HepG2 (cell line): Measurements from ENCODE around the gene OSBPL10. TPM values are rescaled to one million over a fixed set of nuclear protein-coding genes. Genes with fewer than 3 reads are reported as not detected.
A peak's percentile ranks its signal among the peaks of the same experiment; 100 is the strongest.
"Not testable (repeated sequence)": the region's sequence is repeated elsewhere in the genome, so short reads cannot be mapped to it uniquely, and the experiment has no call there.

ENCODE experiments used
- ATAC-seq: fragments of 200-7000 bp; cut with Tn5 transposase; 3 replicates; pipeline ENCODE4 v1.9.1; 2020; ENCODE audit warnings: mild to moderate bottlenecking, moderate library complexity
- BruUV-seq: library from RNA; stranded (reverse); fragments of 400-500 nt; replicated peaks from 2 replicates; lab custom pipeline; 2021; lab: Mats Ljungman, UMichigan
- CTCF ChIA-PET: fragments of 300-600 bp; formaldehyde crosslinking; extraction: SDS; loops from one replicate; lab custom pipeline; 2021; ENCODE audit warnings: low total read pairs, inconsistent platforms, low intra/inter-chr PET ratio; lab: Yijun Ruan, JAX
- POLR2A ChIA-PET: fragments of 350-600 bp; sonication (Branson Sonifier 250); formaldehyde crosslinking; loops from one replicate; lab custom pipeline; 2020; ENCODE audit warnings: antibody characterized with exemption, inconsistent platforms; lab: Yijun Ruan, JAX
- DNase-seq: peaks from one replicate; pipeline ENCODE4 v3.0.0-alpha.2; 2015; ENCODE audit warnings: low spot score
- FAIRE-seq: peaks from 3 replicates; lab custom pipeline; 2011; peaks lifted over from hg19 to GRCh38; lab: Jason Lieb, UNC
- H2AFZ ChIP-seq: one replicate; pipeline ENCODE4 v1.6.1; 2011; ENCODE audit warnings: low read length, inconsistent platforms
- H3K27ac ChIP-seq: fragments of 300-600 bp; 3 replicates; pipeline ENCODE4 v1.8.0; 2011; ENCODE audit warnings: mixed run types, mild to moderate bottlenecking, mixed read lengths, low read length, inconsistent platforms; ENCODE audit not compliant: insufficient read depth; ENCODE audit errors: extremely low read length
- H3K27me3 ChIP-seq, 2 experiments: fragments of 200-600 bp in 1 of 2; 2 replicates in 1 of 2; 3 replicates in 1 of 2; pipeline versions ENCODE4 v1.6.0 to v1.8.0; 2011; ENCODE audit warnings: low read length in 2 of 2, mild to moderate bottlenecking in 2 of 2, moderate library complexity in 2 of 2, inconsistent platforms in 1 of 2; ENCODE audit not compliant: insufficient read depth in 2 of 2, control insufficient read depth in 1 of 2
- H3K36me3 ChIP-seq, 2 experiments: fragments of 200-600 bp in 1 of 2; replicated peaks in 1 of 2; 2 replicates in 1 of 2; 3 replicates in 1 of 2; pipeline versions ENCODE4 v1.5.1 to v1.8.0; 2011; ENCODE audit warnings: low read length in 2 of 2, inconsistent platforms in 1 of 2; ENCODE audit not compliant: insufficient read depth in 2 of 2, control insufficient read depth in 1 of 2
- H3K4me1 ChIP-seq: 2 replicates; pipeline ENCODE4 v1.5.1; 2012; ENCODE audit warnings: low read length, inconsistent platforms; ENCODE audit not compliant: insufficient read depth
- H3K4me2 ChIP-seq: 2 replicates; pipeline ENCODE4 v1.6.0; 2011; ENCODE audit warnings: low read depth, low read length, inconsistent platforms
- H3K4me3 ChIP-seq, 3 experiments: fragments of 200-600 bp in 1 of 3; sonication (generic), shearing (Covaris generic) in 1 of 3; replicated peaks in 1 of 3; 2 replicates each; pipeline ENCODE4 v1.5.1; 2011 to 2016; ENCODE audit warnings: low read length in 3 of 3, inconsistent platforms in 2 of 3, low read depth in 2 of 3, mild to moderate bottlenecking in 2 of 3, control low read depth in 1 of 3, mixed read lengths in 1 of 3; ENCODE audit not compliant: insufficient read depth in 1 of 3
- H3K79me2 ChIP-seq: one replicate; pipeline ENCODE4 v1.6.1; 2011; ENCODE audit warnings: low read length, inconsistent platforms; ENCODE audit not compliant: insufficient read depth
- H3K9ac ChIP-seq: 2 replicates; pipeline ENCODE4 v1.6.0; 2011; ENCODE audit warnings: mild to moderate bottlenecking, low read depth, low read length, inconsistent platforms; ENCODE audit not compliant: insufficient read depth
- H3K9me3 ChIP-seq: 2 replicates; pipeline ENCODE4 v1.5.1; 2012; ENCODE audit warnings: mild to moderate bottlenecking, low read length
- H4K20me1 ChIP-seq: 2 replicates; pipeline ENCODE4 v1.6.0; 2011; ENCODE audit warnings: inconsistent platforms, mild to moderate bottlenecking, low read length, moderate library complexity; ENCODE audit not compliant: insufficient read depth
- DDIT3 ChIP-seq: sonication (generic); formaldehyde crosslinking; IDR thresholded peaks from 2 replicates; pipeline ENCODE4 v1.4.0; 2020; ENCODE audit warnings: mild to moderate bottlenecking, missing genetic modification reagents
- EEA1 ChIP-seq: sonication (generic); formaldehyde crosslinking; IDR thresholded peaks from 2 replicates; pipeline ENCODE4 v1.5.1; 2020; ENCODE audit warnings: mild to moderate bottlenecking, missing genetic modification reagents, borderline replicate concordance
- RFXAP ChIP-seq: sonication (generic); formaldehyde crosslinking; IDR thresholded peaks from 2 replicates; pipeline ENCODE4 v1.4.0; 2020; ENCODE audit warnings: missing genetic modification reagents, borderline replicate concordance
- SIX4 ChIP-seq: sonication (generic); formaldehyde crosslinking; IDR thresholded peaks from 2 replicates; pipeline ENCODE4 v1.4.0; 2020; ENCODE audit warnings: missing genetic modification reagents
- SP4 ChIP-seq: sonication (generic); formaldehyde crosslinking; IDR thresholded peaks from 2 replicates; pipeline ENCODE4 v1.8.1; 2023; ENCODE audit warnings: mild to moderate bottlenecking, missing genetic modification reagents
- TEAD3 ChIP-seq: optimal IDR thresholded peaks from 2 replicates; pipeline ENCODE3; 2016; ENCODE audit warnings: borderline replicate concordance
- ZNF274 ChIP-seq: sonication (generic); formaldehyde crosslinking; IDR thresholded peaks from 2 replicates; pipeline ENCODE4 v1.5.1; 2020; ENCODE audit warnings: mild to moderate bottlenecking, missing genetic modification reagents
- ZNF431 ChIP-seq: sonication (generic); formaldehyde crosslinking; IDR thresholded peaks from 2 replicates; pipeline ENCODE4 v1.9.0; 2022; ENCODE audit warnings: missing genetic modification reagents, low read depth, mild to moderate bottlenecking, borderline replicate concordance
- ZNF513 ChIP-seq: sonication (generic); formaldehyde crosslinking; conservative IDR thresholded peaks from 2 replicates; pipeline ENCODE4 v1.5.0; 2020; ENCODE audit warnings: missing genetic modification reagents
- ZNF747 ChIP-seq: sonication (generic); formaldehyde crosslinking; IDR thresholded peaks from 2 replicates; pipeline ENCODE4 v1.8.1; 2023; ENCODE audit warnings: missing genetic modification reagents, mild to moderate bottlenecking, borderline replicate concordance
- ZNF749 ChIP-seq: sonication (generic); formaldehyde crosslinking; IDR thresholded peaks from 2 replicates; pipeline ENCODE4 v1.8.0; 2022; ENCODE audit warnings: mild to moderate bottlenecking, missing genetic modification reagents, moderate library complexity, borderline replicate concordance
- ZNF770 ChIP-seq: sonication (generic); formaldehyde crosslinking; IDR thresholded peaks from 2 replicates; pipeline ENCODE4 v1.5.0; 2020; ENCODE audit warnings: mild to moderate bottlenecking, missing genetic modification reagents
- ZNF883 ChIP-seq: sonication (generic); formaldehyde crosslinking; IDR thresholded peaks from 2 replicates; pipeline ENCODE4 v1.5.1; 2020; ENCODE audit warnings: mild to moderate bottlenecking, missing genetic modification reagents; ENCODE audit errors: not compliant biosample characterization
- WGBS: methylation state at CpG from one replicate; pipeline ENCODE4 v1.1.6; 2017; ENCODE audit warnings: low lambda C conversion rate; 5-methylcytosine and 5-hydroxymethylcytosine counted together
- in situ Hi-C: cut with HindIII; loops from 2 replicates; pipeline ENCODE4 v1.10.0; 2017; ENCODE audit warnings: low pct_unique_long_range_greater_than_20kb; ENCODE audit not compliant: extremely low pct_ligation_motif_present
- intact Hi-C: fragments of 100-400 bp; cut with micrococcal nuclease; formaldehyde crosslinking; loops from one replicate; pipeline ENCODE4 v1.10.0; 2022; ENCODE audit not compliant: unreplicated experiment
- polyA plus RNA-seq, 8 experiments: library from polyadenylated mRNA; depleted of rRNA in 3 of 8; stranded (reverse) in 7 of 8; unstranded in 1 of 8; fragments of >200 nt; fragmentation: Illumina TruSeq in 4 of 8; extraction: Trizol in 4 of 8; gene quantifications; 2 replicates each; pipeline versions ENCODE4 v1.2.1 to v1.2.3, GENCODE V29; 2011 to 2016; ENCODE audit warnings: low read depth in 4 of 8, missing spikeins in 1 of 8, mixed read lengths in 1 of 8; ENCODE audit not compliant: insufficient read depth in 1 of 8
- total RNA-seq, 5 experiments: library from RNA; depleted of rRNA; stranded (reverse); fragments of >200 nt; fragmentation: Illumina TruSeq; extraction: Trizol; gene quantifications; 2 replicates each; pipeline ENCODE4 v1.2.3, GENCODE V29; 2016; ENCODE audit warnings: low read depth in 1 of 5

OSBPL10 gene
- total and polyA plus RNA-seq, 2 of the 13 experiments (the other 11 are each of a cell fraction or from before 2014, with no cell fraction given) = 10.3 to 28.6 TPM

GRCh38 chr3:31689523-31689922 is 291.5 kb downstream of the OSBPL10 start:
- in situ Hi-C loops, H3K4me2 ChIP-seq, H3K27ac ChIP-seq, POLR2A ChIA-PET, CTCF ChIA-PET, H2AFZ ChIP-seq, H3K4me3 ChIP-seq, H3K9ac ChIP-seq, H3K36me3 ChIP-seq, FAIRE-seq, H4K20me1 ChIP-seq, ATAC-seq, H3K9me3 ChIP-seq, H3K27me3 ChIP-seq, H3K79me2 ChIP-seq, DNase-seq, BruUV-seq, intact Hi-C loops: not testable (repeated sequence)
- peaks cover 12% of the 10 kb centered on the region for H3K4me1 ChIP-seq
- 94% methylated on average over 4 of the region's 4 CpGs for WGBS
- peak; percentile 82 for TF ChIP-seq ZNF431 (CRISPR knock-in tag)

GRCh38 chr3:31688984-31689383 is 292.1 kb downstream of the OSBPL10 start:
- WGBS = 97% methylated on average over 1 of the region's 1 CpG
- ChIA-PET POLR2A (no interaction called here), CTCF (no interaction called here)
- no peak overlapping the region for H3K27ac ChIP-seq
- no peak for ATAC-seq
- in situ Hi-C loops = no loop called here
- H3K4me1 ChIP-seq = peaks cover 12% of the 10 kb centered on the region
- peaks cover 5 to 11% of the 10 kb centered on the region in 2 experiments; a peak in 4 of 5 replicates for H3K36me3 ChIP-seq
- no peak overlapping the region for H3K4me2 ChIP-seq
- no peak overlapping the region for H2AFZ ChIP-seq
- no peaks in the 10 kb centered on the region for H3K79me2 ChIP-seq
- intact Hi-C loops = no loop called here
- H3K9me3 ChIP-seq = peaks cover 4% of the 10 kb centered on the region; the same call in 1 of the 2 replicates
- no peaks in the 10 kb centered on the region for H3K27me3 ChIP-seq
- DNase-seq = no peak
- H3K9ac ChIP-seq = no peak overlapping the region
- no peaks in the 10 kb centered on the region for H4K20me1 ChIP-seq
- BruUV-seq = no TSS peak
- H3K4me3 ChIP-seq = no peak overlapping the region
- no peak for FAIRE-seq
- TF ChIP-seq SIX4 (no peak), ZNF274 (CRISPR knock-in tag) (no peak), ZNF770 (no peak), ZNF747 (CRISPR knock-in tag) (no peak), ZNF883 (CRISPR knock-in tag) (no peak), SP4 (CRISPR knock-in tag) (no peak), ZNF749 (CRISPR knock-in tag) (no peak), ZNF513 (no peak), RFXAP (no peak), EEA1 (no peak), TEAD3 (no peak), DDIT3 (no peak)
- TF ChIP-seq, all 625 proteins: peak for 0
